ENCODE data around the gene ZBTB7B. TPM values are rescaled to one million over a fixed set of nuclear protein-coding genes. Genes with fewer than 3 reads are reported as not detected.

Gene ZBTB7B
- total and polyA plus RNA-seq, 9 of the 15 experiments (the other 6 are each of a cell fraction or from before 2014, with no cell fraction given): 0.04 to 46.5 (median 15.2) TPM

GRCh38 chr1:154993572-154994268, 8.9 kb upstream of the ZBTB7B start, which contains the start of gene LENEP (continued):
- TF ChIP-seq, protein P1, sequence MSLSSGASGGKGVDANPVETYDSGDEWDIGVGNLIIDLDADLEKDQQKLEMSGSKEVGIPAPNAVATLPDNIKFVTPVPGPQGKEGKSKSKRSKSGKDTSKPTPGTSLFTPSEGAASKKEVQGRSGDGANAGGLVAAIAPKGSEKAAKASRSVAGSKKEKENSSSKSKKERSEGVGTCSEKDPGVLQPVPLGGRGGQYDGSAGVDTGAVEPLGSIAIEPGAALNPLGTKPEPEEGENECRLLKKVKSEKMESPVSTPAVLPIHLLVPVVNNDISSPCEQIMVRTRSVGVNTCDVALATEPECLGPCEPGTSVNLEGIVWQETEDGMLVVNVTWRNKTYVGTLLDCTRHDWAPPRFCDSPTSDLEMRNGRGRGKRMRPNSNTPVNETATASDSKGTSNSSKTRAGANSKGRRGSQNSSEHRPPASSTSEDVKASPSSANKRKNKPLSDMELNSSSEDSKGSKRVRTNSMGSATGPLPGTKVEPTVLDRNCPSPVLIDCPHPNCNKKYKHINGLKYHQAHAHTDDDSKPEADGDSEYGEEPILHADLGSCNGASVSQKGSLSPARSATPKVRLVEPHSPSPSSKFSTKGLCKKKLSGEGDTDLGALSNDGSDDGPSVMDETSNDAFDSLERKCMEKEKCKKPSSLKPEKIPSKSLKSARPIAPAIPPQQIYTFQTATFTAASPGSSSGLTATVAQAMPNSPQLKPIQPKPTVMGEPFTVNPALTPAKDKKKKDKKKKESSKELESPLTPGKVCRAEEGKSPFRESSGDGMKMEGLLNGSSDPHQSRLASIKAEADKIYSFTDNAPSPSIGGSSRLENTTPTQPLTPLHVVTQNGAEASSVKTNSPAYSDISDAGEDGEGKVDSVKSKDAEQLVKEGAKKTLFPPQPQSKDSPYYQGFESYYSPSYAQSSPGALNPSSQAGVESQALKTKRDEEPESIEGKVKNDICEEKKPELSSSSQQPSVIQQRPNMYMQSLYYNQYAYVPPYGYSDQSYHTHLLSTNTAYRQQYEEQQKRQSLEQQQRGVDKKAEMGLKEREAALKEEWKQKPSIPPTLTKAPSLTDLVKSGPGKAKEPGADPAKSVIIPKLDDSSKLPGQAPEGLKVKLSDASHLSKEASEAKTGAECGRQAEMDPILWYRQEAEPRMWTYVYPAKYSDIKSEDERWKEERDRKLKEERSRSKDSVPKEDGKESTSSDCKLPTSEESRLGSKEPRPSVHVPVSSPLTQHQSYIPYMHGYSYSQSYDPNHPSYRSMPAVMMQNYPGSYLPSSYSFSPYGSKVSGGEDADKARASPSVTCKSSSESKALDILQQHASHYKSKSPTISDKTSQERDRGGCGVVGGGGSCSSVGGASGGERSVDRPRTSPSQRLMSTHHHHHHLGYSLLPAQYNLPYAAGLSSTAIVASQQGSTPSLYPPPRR (CRISPR knock-in tag; IDR thresholded peaks at IDR 0.05; ENCODE audit: borderline replicate concordance): no peak
- 0 out of 2 replicates have a peak, but pooled peaks have one; percentile 10 for TF ChIP-seq EGR1 (conservative IDR thresholded peaks at IDR 0.05)
- no peak for TF ChIP-seq PML (IDR thresholded peaks at IDR 0.05; ENCODE audit: low read length)
- TF ChIP-seq ZNF551 (CRISPR knock-in tag; IDR thresholded peaks at IDR 0.05): no peak
- no peak for TF ChIP-seq ZSCAN32 (CRISPR knock-in tag; IDR thresholded peaks at IDR 0.05)
- TF ChIP-seq ZNF224 (CRISPR knock-in tag; IDR thresholded peaks at IDR 0.05): no peak
- TF ChIP-seq STAT5B (CRISPR knock-in tag; IDR thresholded peaks at IDR 0.05): no peak
- TF ChIP-seq, protein P2, sequence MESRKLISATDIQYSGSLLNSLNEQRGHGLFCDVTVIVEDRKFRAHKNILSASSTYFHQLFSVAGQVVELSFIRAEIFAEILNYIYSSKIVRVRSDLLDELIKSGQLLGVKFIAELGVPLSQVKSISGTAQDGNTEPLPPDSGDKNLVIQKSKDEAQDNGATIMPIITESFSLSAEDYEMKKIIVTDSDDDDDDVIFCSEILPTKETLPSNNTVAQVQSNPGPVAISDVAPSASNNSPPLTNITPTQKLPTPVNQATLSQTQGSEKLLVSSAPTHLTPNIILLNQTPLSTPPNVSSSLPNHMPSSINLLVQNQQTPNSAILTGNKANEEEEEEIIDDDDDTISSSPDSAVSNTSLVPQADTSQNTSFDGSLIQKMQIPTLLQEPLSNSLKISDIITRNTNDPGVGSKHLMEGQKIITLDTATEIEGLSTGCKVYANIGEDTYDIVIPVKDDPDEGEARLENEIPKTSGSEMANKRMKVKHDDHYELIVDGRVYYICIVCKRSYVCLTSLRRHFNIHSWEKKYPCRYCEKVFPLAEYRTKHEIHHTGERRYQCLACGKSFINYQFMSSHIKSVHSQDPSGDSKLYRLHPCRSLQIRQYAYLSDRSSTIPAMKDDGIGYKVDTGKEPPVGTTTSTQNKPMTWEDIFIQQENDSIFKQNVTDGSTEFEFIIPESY (CRISPR knock-in tag; IDR thresholded peaks at IDR 0.05): no peak
- TF ChIP-seq CAMTA2 (CRISPR knock-in tag; conservative IDR thresholded peaks at IDR 0.05): no peak
- TF ChIP-seq XRCC5 (IDR thresholded peaks at IDR 0.05; ENCODE audit: low read depth, low read length): no peak
- 0 out of 2 replicates have a peak, but pooled peaks have one; percentile 25 for TF ChIP-seq ZBTB17 (CRISPR knock-in tag; IDR thresholded peaks at IDR 0.05)
- TF ChIP-seq SREBF1 (IDR thresholded peaks at IDR 0.05; ENCODE audit: borderline replicate concordance, low read depth, low read length): no peak
- no peak for TF ChIP-seq ETS1 (conservative IDR thresholded peaks at IDR 0.05; ENCODE audit: control insufficient read depth, low read depth, low read length)
- no peak for TF ChIP-seq CSDE1 (IDR thresholded peaks at IDR 0.05)
- TF ChIP-seq, protein P3, sequence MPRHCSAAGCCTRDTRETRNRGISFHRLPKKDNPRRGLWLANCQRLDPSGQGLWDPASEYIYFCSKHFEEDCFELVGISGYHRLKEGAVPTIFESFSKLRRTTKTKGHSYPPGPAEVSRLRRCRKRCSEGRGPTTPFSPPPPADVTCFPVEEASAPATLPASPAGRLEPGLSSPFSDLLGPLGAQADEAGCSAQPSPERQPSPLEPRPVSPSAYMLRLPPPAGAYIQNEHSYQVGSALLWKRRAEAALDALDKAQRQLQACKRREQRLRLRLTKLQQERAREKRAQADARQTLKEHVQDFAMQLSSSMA (CRISPR knock-in tag; IDR thresholded peaks at IDR 0.05): peak; percentile 74; the same call in 1 of the 2 replicates
- TF ChIP-seq CBX8 (IDR thresholded peaks at IDR 0.05; ENCODE audit: borderline replicate concordance, extremely low read depth, low read depth, low read length, poor library complexity, severe bottlenecking): no peak
- TF ChIP-seq, protein P4, sequence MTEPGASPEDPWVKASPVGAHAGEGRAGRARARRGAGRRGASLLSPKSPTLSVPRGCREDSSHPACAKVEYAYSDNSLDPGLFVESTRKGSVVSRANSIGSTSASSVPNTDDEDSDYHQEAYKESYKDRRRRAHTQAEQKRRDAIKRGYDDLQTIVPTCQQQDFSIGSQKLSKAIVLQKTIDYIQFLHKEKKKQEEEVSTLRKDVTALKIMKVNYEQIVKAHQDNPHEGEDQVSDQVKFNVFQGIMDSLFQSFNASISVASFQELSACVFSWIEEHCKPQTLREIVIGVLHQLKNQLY (CRISPR knock-in tag; conservative IDR thresholded peaks at IDR 0.05): no peak
- no peak for TF ChIP-seq FOXP1 (CRISPR knock-in tag; IDR thresholded peaks at IDR 0.05)
- no peak for TF ChIP-seq ZNF354B (CRISPR knock-in tag; IDR thresholded peaks at IDR 0.05)

Data from K562 (cell line).